COR-L47 (cell line): ENCODE results near the gene CTNNBIP1.

Experiments used
- DNase-seq: peaks from one replicate; lab custom pipeline; 2025; lab: John Stamatoyannopoulos, UW

Gene CTNNBIP1

DNA sequence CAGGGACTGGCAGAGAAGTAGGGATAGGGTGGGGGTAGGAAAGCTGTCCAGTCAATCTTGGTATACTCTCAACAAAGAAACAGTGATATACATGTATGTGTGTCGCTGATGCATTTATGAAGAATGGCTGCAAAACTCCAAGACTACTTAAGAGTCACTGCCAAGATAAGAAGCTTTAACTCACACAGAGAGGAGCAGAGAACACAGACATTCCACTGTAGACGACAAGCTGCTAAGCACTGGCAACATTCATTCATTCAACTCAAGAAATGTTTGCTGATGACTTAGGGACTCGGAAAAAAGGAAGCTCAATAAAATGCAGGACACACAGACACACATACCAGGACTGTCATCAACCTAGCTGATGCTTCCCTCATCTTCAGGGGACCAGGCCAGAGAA, 5.5 kb downstream of the CTNNBIP1 start:
- no peak for DNase-seq

DNA sequence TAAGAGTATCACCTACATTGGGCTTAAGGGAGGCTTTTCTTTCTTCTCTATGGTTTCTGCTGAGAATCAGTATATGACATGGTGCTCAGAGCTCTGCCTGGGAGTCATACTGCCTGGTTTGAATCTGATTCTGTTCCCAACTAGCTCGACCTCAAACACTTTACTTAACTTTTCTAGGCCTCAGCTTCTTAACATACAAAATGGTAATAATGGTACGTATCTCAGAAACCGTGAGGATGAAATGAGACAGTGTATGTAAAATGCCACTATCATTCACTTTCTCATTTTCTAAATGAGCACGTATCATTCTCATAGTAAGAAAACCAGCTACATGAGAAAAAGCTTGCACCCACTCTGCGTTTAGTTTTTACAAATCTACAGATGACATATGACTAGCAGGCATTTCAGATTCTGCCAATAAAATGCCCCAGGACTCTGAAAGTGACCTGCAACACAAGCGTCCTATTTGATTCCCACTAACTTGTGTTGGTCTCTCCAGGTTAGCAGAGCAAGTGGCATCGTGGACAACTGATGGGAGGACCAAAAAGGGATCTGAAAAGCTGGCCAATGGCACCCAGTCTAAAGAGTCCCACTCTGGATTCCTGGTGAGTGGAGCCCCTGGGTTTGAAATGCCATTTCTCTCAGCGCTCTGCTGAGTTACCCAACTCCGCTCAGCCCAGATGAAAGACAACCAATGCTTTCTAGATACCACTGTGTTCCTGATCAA, 6.1 kb downstream of the CTNNBIP1 start:
- DNase-seq: no peak

DNA sequence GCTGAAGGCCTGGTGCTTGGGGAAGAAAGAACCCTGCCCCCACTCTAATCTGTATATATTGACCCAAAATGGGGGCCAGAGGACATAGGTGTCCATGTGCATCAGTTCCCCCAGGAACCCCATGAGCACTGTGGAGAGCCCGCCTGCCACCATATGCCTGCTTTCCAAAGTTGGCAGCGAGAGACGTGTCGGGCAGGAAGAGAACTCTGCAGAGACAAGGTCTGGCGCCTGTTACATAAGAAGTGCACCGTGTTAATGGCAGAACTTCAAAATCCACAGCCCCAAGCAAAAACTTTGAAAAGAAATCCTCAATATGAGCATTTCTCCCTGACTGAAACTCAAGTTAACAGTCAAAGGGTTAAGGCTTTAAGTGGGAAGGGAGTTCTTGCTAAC, 8.0 kb downstream of the CTNNBIP1 start:
- DNase-seq: no peak

DNA sequence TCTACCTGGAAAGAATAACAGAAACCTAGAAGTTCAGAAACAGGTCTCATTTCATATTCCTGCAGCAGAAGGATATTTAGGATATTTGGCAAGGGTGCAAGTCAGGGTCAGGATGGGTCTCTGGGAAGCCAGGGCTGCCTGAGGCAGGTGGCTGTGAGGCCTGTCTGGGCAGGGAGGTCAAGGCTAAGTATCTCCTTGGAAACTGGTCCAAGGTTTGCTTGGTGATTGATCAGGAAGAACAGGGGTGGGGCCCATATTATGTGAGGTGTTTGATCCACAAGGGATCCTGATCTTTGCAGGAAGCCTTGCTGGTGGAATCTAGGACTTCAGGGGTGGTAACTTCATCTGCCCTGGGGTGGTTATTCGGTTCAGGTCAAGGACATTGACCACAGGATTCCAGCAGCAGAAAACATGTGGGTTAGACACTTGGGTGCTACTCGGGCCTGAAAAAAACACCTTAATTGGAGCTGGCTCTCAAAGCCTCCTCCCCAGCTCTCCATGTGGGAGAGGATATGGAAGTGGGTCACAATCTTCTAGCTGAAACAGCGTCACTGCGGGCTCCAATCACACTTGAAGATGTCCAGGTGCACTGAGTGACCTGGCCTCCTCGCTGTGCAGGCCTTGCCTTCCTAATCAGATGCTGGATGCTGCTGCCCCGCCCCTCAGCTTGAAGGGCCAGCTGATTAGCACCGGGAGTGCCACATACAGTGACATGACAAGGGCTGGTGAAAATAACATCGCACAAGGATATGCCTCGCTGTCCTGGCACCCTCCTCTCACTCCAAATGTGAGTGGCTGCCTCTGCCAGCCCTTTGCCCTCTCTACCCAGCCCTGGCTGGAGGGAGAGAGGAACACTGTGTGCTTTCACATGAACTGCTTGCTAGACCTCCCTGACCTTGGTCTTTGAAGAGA, 8.7 kb downstream of the CTNNBIP1 start:
- no peak for DNase-seq

DNA sequence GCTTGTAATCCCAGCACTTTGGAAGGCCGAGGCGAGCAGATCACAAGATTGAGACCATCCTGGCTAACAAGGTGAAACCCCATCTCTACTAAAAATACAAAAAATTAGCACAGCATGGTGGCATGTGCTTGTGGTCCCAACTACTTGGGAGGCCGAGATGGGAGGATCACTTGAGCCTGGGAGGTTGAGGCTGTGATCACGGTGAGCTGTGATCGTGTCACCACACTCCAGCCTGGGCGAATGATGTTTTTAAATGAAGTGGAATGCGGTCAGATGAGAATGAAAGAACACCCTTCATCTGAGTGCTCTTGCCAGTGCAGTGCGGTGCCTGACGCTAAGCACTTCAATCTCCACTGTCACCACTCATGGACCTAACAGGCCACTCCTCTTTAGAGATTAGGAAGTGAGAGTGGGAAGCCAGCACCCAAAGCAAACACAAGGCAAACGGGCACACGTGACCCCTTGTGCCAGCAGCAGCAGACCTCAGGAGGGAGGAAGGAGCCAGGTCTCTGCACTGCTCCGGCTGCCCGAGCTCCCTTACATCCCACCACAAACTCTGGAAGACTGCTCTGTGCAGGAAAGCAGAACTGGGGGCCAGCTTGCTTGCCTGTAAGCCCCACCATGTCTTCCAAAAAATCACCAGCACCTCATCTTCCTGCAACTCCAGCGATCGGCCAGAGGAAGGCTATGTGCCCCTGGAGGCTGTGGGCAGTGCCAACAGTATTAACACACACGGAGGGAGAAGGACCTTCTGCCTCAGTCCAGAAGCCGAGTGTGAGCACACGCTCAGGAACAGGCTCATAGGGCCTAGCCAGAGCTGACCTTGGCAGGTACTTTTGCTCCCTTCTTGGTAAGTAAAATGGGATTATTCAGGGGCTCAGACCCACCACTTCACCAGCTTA, 9.7 kb downstream of the CTNNBIP1 start:
- no peak for DNase-seq

DNA sequence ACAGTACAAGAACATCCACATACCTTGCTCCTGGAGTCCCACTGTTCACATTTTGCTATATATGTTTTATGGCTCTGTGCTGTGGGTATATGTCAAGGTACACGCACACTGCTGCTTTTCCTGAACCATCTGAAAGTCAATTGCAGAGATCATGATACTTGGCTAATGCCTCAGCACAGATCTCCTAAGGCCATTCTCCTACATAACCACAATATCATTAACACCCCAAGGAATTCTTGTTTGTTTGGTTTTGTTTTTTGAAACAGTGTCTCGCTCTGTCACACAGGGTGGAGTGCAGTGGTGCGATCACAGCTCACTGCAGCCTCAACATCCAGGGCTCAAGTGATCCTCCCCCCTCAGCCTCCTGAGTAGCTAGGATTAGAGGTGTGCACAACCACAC, 16.0 kb downstream of the CTNNBIP1 start:
- no peak for DNase-seq

DNA sequence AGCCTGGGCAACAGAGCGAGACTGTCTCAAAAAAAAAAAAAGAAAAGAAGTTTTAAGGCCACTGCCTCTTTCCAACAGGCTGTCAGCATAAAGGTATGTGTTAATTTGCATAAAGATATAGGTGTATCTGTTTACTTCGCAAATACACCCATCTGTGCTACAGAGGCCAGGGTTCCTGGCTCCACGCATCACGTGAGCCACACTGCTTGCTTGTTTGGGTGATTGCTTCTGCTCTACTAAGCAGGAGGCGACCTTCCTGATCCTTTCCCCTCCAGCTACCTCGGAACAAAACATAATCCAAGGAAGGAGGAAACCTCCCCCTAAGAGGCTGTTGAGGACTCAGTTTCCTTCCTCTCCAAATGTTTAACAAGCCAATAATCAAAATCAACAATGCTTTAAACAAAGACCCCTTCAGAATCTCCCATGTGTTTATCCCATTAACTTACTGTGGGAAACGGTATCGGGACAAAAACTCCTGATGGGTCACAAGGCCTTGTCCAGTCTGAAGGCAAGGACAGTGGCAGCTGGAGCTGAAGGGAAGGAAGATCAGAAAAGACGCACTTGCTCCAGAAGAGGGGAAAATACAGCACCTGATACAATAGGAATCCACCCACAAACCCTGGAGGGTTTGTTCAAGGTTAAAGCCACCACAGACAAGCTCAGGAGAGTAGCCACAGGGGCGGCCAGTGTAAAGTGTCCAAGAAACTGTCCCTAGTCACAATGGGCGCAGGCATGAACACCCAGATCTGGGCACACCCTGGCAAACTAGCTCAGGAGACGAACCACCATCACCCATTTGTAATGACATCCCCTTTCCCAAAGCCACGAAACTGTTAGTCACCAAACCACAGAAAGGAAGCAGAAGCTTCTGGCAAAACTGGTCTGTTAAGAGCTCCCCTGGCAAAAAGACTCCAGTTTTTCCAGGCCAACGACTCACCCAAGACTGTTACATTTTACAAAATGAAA, 17.2 kb downstream of the CTNNBIP1 start:
- no peak for DNase-seq

DNA sequence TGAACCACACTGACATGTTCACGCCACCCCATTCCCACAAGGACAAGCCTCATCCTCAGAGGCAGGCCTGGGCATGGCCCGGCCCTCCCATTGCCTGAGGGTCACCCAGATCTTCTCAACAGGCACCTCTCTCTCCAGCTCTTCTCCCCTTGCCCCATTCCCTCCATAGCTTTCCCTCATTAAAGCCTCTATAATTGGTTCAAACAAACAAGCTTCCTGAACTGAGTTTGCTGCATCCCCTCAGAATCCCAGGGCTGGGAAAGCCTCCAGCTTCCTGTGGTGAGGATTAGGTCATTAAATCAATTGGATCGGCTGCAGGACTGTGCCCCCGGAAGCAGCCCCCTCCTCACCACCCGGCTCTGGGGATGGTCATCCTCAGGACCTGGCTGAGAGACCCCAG, 18.9 kb downstream of the CTNNBIP1 start:
- peak; percentile 74 for DNase-seq

DNA sequence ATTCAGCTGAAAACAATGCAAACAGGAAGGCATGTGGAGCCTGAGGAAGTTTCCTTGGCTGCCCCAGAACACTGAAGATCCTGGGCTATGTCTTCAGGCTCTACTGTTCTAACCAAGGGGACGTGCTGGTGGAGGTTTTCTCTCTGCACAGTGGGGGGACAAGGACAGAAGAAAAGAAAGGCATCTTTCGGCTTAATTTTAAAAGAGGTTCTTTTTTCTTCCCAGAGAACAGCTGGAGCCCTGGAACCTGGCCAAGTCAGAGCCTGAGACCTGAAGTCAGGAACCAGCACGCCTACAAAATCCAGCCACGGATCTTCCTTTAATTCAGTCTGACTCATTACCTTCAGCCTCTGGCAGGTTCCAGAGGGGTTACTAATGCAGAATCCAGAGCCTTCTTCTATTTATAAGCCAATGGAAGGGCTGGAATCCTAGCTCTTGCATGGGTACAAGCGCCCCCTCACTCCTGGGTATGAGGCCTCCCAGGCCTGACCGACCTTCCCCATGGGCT, 19.8 kb downstream of the CTNNBIP1 start:
- DNase-seq: peak; percentile 67

DNA sequence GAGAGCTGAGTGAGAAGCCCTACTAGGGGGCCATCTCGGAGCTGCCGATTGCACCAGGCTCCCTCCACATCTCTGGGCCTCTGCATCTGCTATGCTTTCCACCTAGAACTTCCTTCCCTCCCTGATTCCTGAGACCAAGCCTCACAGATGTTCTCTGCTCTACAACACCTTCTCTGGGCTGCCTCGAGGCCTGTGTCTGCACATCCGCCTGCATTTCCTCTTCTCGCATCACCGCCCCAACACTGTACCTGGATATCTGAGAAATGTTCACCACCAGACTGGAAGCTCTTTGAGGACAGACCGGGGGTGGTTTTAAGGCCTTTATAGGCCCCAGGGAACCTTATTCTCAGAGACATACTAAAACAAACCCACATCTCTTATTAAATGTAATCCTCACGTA, 20.7 kb downstream of the CTNNBIP1 start:
- DNase-seq: no peak

DNA sequence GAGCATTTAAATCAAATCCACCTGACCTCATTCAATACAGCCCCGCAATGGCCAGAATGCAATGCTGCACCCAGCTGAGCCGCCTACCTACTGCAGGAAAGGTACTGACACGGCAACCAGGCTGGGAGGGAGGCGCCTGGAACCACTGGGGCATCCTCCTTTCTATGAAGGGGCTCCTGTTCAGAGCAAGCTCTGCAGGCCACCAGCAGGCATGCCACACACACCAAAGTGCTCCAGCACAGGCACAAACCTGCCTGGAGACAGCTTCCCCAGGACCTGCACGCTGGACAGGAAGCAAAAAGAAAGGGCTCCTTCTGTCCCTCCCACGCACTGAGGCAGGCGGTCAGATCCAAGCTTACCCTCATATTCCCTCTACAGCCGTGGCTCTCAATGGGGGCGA, 21.2 kb downstream of the CTNNBIP1 start:
- no peak for DNase-seq

DNA sequence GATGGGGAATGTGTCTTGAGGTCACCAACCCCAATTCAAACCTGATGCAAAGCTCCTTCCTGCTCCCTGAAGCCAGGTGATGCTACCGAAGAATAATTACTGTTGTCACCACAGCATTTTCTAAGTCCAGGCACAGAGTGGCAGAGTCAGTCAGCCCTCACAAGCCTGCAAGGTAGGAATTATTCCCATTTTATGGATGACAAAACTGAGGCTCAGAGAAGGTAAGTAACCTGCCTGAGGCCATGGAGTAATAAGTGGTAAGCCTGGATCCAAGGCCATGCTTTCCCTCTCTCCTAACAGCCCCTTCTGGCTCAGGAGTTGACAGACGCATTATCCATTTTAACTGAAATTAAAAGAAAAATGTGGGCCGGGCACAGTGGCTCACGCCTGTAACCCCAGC, 23.0 kb downstream of the CTNNBIP1 start:
- no peak for DNase-seq

DNA sequence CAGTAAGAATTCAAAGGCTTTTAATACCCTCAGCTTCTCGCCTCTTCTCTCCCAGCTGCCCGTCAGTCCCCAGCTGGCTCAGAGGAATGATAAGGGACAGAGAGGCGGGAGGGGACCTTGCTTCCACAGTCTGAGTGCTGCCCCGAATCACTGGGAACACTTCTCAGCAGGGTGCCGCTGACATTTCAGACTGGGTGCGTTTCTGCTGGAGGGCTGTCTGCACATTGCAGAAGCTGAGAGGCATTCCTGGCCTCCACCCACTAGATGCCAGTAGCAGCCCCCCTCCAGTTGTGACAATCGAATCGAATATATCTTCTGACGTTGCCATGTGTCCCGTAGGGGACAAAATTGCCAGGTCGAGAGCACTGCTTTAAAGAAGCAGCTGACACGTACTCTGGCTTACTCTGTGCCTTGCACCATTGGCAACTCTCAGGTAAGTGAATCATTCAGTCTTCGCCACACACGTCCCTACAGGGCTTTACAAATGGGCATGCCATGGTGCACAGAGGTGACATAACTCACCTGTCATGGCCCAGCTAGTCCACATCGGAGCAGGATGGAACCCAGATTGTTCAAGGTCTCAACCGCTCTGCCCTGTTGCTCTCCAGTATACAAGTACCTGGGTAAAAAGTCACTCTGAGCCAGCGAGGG, 23.9 kb downstream of the CTNNBIP1 start:
- no peak for DNase-seq

DNA sequence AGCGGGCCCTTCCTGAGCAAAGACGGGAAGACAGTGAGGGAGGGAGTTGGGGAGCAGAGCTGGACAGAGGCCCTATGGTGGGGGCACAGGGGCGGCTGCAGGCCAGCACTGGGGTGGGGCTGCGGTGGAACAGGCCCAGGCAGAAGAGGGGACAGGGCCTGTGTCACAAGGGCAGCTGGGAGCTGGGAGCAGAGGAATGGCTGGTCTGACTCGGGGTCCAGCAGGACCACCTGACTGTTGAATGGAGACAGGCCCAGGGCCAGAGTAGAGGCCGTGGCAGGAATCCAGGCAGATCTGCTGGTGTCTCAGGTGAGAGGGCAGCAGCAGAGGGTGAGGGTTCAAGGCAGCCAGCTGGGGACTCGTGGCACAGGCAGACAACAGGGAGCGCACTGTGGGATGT, 25.3 kb downstream of the CTNNBIP1 start:
- DNase-seq: no peak

DNA sequence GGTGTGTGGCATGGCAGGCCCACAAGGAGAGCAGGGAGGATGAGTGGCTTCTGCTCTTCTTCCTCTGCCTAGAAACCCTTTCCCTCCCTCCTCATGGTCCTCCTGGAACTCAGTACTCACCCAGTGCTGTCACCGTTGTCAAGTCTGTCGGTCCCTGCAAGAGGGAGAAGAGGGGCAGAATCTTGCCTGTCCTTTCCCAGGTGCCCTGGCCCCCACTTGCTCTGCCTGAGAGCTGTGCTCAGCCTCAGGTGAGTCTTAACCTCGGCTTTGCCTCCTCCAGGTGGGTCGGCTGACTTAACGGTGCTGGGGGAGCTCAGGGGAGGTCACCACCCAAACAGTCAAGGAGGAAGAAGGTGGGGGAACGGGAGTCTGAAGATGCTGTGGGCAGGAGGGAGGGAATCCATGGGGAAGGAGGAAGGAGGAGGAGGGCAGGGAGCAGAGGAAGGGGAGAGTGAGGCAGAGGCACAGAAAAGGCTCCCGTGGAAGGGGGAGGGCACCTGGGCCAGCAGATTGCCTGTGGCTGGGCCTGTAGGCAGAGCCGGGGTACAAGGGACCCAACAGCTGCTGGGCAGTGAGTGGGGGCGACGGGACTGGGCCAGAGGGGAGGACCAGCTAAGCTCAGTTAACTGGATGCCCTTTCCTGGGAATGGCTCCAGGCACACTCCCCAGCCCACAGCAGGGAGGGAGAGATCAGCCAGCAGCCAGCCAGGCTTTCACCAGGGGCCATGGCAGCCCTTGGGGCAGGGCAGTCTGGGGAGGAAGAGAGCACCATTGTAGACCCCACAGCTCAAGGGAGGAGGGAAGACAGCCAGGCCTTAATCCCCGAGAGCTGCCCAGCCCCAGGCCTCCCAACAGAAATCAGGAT, 26.3 kb downstream of the CTNNBIP1 start:
- DNase-seq: no peak

DNA sequence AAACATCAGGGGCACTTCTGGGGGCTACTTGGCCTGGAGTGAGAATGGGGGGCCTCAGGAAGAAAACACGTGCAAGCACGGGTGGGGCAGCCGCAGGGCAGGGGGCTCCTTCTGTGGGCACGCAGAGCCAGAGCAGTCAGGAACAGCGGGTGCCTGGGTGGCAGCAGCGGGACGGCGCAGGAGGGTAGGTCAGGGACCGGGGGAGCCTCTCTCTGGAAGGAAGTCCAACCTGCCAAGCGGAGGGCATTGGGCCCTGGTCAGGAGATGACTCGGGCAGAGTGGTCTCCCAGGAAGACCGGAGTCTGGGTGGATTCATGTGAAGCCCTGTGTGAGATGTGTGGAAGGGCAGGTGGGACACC, 27.1 kb downstream of the CTNNBIP1 start:
- DNase-seq: no peak

DNA sequence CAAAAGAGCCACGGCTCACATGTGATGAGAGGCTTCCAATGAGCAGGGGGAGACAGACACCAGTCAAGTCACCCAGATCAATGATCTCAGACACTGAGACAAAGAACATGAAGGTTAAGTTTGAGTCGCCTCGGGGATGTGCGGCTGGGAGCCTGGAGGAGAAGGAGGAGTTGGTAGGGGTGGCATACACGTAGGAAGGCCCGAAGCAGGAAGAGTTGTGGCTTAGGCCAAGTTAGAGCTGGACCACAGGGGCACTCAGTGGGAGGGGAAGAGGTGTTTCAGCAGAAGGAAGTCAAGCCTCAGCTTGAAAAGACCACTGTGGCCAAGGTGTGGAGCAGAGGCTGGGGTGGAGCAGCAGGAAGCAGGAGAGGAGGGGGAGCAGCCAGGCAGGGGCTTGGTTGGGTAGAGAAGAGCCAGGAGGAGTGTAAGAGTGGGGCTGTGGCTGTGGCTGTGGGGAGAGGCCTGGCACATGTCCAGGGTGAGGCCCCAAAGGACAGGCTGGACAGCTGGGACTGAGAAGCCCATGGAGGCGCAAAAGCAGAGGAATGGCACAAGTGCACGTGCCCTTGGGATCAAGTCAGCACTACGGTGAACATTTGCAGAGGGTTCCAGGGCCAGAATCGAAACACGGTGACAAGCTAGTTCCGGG, 27.6 kb downstream of the CTNNBIP1 start:
- no peak for DNase-seq

DNA sequence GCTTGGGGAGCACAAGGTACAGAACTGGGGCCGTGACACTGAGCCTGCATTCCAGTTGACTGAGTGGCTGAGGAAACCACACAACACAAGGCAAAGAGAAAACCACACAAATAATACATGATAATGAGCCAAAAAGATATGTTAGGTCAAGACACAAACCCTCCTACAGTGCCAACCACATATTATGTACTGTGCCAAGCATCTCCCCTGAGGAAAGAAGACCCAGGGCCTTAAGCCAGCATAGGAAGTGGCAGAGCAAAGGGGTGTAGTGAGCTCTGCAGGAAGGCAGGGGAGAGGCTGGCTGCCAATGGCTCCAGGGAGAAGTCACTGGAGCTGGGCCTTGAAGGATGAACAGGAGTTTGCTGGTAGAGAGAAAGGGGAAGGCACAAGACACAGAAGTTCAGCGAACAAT, 28.2 kb downstream of the CTNNBIP1 start:
- no peak for DNase-seq

DNA sequence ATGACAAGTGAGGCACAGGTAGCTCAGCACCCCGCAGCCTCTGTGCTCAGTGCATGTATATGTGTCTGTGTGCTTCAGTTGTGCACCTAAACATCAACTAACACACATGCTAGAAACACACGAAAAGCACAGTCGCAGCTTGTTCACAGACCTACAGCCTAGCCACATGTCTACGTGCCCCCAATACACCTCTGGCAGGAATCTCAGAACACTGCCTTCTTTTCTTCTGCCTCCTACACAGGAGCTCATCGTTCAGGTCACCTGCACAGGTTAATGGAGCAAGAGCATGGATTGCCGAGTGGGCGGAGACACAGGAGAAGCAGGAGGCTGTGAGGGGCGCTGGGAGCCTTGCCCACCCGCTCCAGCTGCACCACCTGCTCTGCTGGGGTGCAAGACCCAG, 31.7 kb downstream of the CTNNBIP1 start:
- no peak for DNase-seq
